Mucosa of descending colon (tissue), 3 donors: ENCODE results near the gene AMBP. TPM values are rescaled to one million over a fixed set of nuclear protein-coding genes. Genes with fewer than 3 reads are reported as not detected.

Experiments used
- ATAC-seq: fragments of 200-7000 bp; cut with Tn5 transposase; one replicate; pipeline ENCODE4 v1.9.1; 2020; ENCODE audit warnings: mild to moderate bottlenecking, moderate library complexity
- DNase-seq, 3 donors: peaks; one replicate each; pipeline ENCODE4 v3.0.0-alpha.2; 2020
- H3K36me3 ChIP-seq: fragments of 200-600 bp; one replicate; pipeline ENCODE4 v1.8.0; 2021; ENCODE audit warnings: low read depth, mild to moderate bottlenecking
- H3K4me1 ChIP-seq: fragments of 200-600 bp; one replicate; pipeline ENCODE4 v1.8.0; 2021; ENCODE audit warnings: low read depth, mild to moderate bottlenecking
- H3K4me3 ChIP-seq: fragments of 200-600 bp; one replicate; pipeline ENCODE4 v1.8.0; 2021; ENCODE audit warnings: mild to moderate bottlenecking
- H3K9me3 ChIP-seq: fragments of 200-600 bp; one replicate; pipeline ENCODE4 v1.8.0; 2021; ENCODE audit warnings: mild to moderate bottlenecking
- intact Hi-C, 2 donors: fragments of 100-400 bp; cut with DNase I in 1 of 2; cut with micrococcal nuclease in 1 of 2; formaldehyde crosslinking; loops; one replicate each; pipeline versions ENCODE4 v1.11.0 to v1.11.1; 2022; cut with DNase I, micrococcal nuclease
- total RNA-seq, 3 donors: library from RNA; stranded (reverse); fragmentation: NEBNext Ultra II Directional in 2 of 3; extraction: Animal tissue kit (Norgen Biotek cat#: 25700) in 2 of 3; gene quantifications; one replicate each; pipeline versions ENCODE4 v1.2.1 to v1.2.4, GENCODE V29; 2021 to 2023
- TF ChIP-seq, protein P1 (sequence below): fragments of 200-600 bp; IDR thresholded peaks from one replicate; pipeline ENCODE4 v1.8.0; 2022; ENCODE audit warnings: antibody characterized with exemption, mild to moderate bottlenecking
- donor health status: DM: no; HTN: no; CAD: no; lungs with moderate emphysema.
- donor health status: DM: no; HTN: no; CAD: no.
- donor health status: DM: no; HTN: yes; CAD: no.

The AMBP gene
- total RNA-seq, 3 donors from 2014 or later, result 0.63 to 0.81 TPM; not detected in 1

- H3K9me3 ChIP-seq, result no peaks in the 10 kb centered on the region
- DNase-seq (no peak), ATAC-seq (no peak)
- no peak overlapping the region for H3K4me3 ChIP-seq
- H3K36me3 ChIP-seq, result no peaks in the 10 kb centered on the region
- intact Hi-C loops, result no loop called here
- no peaks in the 10 kb centered on the region for H3K4me1 ChIP-seq
- TF ChIP-seq, protein P1, sequence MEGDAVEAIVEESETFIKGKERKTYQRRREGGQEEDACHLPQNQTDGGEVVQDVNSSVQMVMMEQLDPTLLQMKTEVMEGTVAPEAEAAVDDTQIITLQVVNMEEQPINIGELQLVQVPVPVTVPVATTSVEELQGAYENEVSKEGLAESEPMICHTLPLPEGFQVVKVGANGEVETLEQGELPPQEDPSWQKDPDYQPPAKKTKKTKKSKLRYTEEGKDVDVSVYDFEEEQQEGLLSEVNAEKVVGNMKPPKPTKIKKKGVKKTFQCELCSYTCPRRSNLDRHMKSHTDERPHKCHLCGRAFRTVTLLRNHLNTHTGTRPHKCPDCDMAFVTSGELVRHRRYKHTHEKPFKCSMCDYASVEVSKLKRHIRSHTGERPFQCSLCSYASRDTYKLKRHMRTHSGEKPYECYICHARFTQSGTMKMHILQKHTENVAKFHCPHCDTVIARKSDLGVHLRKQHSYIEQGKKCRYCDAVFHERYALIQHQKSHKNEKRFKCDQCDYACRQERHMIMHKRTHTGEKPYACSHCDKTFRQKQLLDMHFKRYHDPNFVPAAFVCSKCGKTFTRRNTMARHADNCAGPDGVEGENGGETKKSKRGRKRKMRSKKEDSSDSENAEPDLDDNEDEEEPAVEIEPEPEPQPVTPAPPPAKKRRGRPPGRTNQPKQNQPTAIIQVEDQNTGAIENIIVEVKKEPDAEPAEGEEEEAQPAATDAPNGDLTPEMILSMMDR, result no peak
Observed at GRCh38 chr9:114119242-114120191, 41.4 kb upstream of the AMBP start.

DNA sequence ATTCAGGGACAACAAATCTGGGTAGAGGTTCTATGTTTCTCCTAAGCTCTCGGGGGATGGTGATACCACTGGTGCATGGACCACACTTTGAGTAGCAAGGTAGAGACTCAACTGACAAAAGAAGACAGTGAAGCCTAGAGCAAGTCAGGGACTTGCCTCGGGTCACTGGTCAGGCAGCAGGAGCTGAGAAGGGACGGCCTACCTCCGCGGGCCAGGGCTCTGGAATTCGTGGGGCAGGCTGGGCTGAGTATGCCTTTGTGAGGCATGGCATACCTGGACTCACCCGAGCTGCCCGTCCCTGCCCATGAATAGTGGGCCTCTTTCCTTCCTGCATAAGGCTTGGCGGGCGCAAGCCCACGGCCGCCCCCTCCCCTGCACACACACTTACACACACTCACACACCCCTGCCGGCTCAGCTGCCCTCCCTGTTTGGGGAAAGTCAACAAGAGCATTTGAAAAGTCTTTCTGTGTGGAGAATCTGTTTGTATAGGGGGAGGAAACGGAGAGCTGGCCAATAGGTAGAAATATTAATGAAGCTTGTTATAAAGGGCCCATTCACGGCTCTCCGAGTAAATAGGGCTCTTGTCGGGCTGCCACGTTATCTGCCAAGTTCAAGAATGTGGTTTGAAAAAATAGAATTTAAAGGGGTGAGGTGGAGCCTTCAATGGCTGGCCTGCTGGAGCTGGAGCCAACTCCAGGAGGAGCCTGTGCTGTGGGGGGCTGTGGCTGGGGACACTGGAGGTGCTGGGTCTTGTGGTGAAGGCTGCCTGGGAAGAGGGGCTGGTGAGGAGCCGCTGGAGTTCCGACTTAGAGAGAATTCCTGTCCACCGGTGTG lies 40.1 kb upstream of the AMBP start:
- Histone ChIP-seq H3K9me3 (no peaks in the 10 kb centered on the region), H3K4me1 (peaks cover 2% of the 10 kb centered on the region), H3K36me3 (no peaks in the 10 kb centered on the region), H3K4me3 (no peak overlapping the region)
- TF ChIP-seq, protein P1, result no peak
- intact Hi-C loops, result no loop called here
- ATAC-seq, result no peak
- no peak for DNase-seq

DNA sequence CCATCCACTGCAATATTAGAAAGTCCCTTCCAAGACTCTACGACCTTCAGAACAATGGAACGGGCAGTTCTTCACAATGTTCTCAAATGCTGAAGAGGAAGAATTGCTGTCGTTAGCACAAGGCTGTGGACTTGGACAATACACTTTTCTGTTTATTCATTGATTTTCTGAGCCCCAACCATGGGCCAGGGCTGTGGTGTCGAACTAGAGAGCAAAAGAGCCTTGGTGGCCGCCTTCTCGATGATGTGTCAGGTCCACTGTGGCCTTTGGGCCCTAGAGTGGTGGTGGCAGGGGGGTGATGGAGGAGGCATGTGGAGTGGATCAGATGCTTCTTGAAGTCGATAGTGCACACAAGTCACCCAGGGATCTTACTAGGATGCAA lies 39.5 kb upstream of the AMBP start:
- ATAC-seq, result no peak
- TF ChIP-seq, protein P1, result no peak
- DNase-seq, result no peak
- Histone ChIP-seq H3K9me3 (no peaks in the 10 kb centered on the region), H3K36me3 (no peaks in the 10 kb centered on the region), H3K4me1 (peaks cover 4% of the 10 kb centered on the region), H3K4me3 (no peak overlapping the region)
- intact Hi-C loops, result no loop called here

DNA sequence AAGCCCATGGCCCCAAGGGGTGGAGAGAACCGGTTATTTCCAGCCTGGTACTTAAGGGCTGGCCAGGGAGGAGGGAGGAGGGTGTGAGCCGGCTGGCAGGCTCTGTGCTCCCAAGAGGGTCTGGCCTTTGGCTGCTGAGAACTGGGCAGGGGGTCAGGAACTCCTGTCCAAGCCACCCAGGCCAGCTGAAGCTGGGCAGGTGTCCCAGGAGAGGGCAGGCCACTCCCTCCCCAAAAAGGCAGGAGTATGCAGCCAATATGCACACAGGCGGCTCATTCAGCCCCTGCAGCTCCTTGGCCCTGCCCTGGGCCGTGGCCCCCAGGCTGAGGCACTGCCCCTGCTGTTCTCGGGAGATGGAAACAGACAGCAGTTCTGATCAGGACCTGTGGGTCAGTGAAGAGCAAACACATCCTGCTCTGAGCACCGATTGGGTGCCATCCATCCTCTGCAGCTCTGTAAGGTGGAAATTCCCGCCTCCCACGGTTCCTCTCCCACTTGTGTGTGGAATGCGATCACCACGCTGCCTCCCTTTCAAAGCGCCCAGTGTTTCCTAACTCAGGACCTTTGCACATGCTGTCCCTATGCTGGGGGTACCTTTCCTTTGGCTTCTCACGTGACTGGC lies 38.1 kb upstream of the AMBP start:
- H3K4me3 ChIP-seq, result no peak overlapping the region
- peaks cover 4% of the 10 kb centered on the region for H3K4me1 ChIP-seq
- no peaks in the 10 kb centered on the region for H3K9me3 ChIP-seq
- TF ChIP-seq, protein P1, result no peak
- intact Hi-C loops, result no loop called here
- no peaks in the 10 kb centered on the region for H3K36me3 ChIP-seq
- DNase-seq (no peak), ATAC-seq (no peak)

DNA sequence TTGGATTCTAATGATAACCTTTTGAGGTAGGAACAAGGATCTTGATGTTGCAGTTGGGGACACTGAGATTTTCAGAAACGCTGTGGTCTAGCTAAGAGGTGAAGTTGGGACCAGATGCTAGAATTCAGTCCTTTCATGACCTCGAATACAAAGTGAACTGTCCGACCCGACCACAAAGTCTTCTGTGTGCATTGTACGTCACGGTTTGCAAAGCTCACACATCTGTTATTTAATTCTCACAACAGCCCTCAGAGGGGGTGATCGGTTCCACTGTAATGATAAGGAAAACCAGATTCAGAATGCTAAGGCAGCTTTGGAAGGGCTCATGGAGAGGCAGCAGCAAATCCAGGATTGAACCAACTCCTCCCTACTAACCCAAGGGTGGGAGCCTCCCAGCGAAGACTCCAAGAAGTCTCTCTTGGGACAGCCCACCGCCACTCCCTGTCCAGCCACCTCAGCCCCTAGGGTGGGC lies 37.6 kb upstream of the AMBP start:
- intact Hi-C loops, result no loop called here
- H3K9me3 ChIP-seq, result no peaks in the 10 kb centered on the region
- no peaks in the 10 kb centered on the region for H3K36me3 ChIP-seq
- H3K4me3 ChIP-seq, result no peak overlapping the region
- peaks cover 4% of the 10 kb centered on the region for H3K4me1 ChIP-seq
- DNase-seq (no peak), ATAC-seq (no peak)
- TF ChIP-seq, protein P1, result no peak
